HFF-Myc (cell line): Measurements from ENCODE around the gene SHROOM1.

Source experiments
- DNase-seq: peaks from one replicate; pipeline ENCODE4 v3.0.0-alpha.2; 2011; ENCODE audit warnings: low read depth; ENCODE audit errors: extremely low read depth
- H3K4me3 ChIP-seq: replicated peaks from 2 replicates; pipeline ENCODE4 v1.5.1; 2011; ENCODE audit warnings: low read depth, mild to moderate bottlenecking, control low read depth, low read length
- TF ChIP-seq, protein P1 (sequence below): IDR thresholded peaks from 2 replicates; pipeline ENCODE4 v1.5.1; 2012; ENCODE audit warnings: mild to moderate bottlenecking, low read depth, low read length, control low read depth; ENCODE audit errors: missing control alignments

The SHROOM1 gene

DNA sequence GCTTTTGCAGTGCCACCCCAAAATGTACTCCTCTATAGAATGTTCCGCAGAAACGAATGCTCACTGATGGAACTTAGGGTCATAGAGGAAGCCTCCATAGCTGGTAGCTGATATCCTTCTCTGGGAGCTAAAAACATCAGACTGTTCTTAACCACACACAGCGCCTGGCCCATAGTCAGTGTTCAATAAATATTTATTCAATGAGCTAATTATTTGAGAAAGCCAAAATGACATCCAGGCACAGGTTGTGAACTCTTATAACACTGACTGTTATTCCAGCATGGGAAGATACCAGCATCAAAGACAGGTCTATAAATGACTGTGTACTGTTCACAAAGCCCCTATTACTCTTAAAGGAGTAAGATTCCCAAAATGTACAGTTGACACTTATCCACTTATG, 22.9 kb upstream of the SHROOM1 start:
- TF ChIP-seq, protein P1, sequence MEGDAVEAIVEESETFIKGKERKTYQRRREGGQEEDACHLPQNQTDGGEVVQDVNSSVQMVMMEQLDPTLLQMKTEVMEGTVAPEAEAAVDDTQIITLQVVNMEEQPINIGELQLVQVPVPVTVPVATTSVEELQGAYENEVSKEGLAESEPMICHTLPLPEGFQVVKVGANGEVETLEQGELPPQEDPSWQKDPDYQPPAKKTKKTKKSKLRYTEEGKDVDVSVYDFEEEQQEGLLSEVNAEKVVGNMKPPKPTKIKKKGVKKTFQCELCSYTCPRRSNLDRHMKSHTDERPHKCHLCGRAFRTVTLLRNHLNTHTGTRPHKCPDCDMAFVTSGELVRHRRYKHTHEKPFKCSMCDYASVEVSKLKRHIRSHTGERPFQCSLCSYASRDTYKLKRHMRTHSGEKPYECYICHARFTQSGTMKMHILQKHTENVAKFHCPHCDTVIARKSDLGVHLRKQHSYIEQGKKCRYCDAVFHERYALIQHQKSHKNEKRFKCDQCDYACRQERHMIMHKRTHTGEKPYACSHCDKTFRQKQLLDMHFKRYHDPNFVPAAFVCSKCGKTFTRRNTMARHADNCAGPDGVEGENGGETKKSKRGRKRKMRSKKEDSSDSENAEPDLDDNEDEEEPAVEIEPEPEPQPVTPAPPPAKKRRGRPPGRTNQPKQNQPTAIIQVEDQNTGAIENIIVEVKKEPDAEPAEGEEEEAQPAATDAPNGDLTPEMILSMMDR: no peak
- DNase-seq: no peak
- no peak overlapping the region for H3K4me3 ChIP-seq

DNA sequence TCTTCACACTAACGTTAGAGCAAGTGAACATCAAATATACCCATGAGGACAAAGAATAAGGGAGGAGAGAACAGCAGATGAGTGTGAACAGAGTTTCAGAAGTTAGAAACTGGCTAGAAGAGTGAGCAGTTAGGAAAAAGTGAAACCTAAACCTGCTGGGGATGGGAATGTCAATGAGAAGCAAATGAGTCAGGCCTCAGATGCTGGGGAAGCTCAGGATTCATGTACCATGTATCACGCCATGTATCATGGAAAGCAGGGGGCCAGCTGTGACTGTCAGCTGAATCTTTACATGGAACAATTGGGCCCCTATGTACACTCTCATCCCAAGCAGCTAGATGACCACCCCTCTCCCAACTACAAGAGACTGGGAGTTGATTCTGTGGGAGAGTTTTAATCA, 19.6 kb upstream of the SHROOM1 start:
- no peak overlapping the region for H3K4me3 ChIP-seq
- DNase-seq: no peak
- TF ChIP-seq, protein P1: no peak

DNA sequence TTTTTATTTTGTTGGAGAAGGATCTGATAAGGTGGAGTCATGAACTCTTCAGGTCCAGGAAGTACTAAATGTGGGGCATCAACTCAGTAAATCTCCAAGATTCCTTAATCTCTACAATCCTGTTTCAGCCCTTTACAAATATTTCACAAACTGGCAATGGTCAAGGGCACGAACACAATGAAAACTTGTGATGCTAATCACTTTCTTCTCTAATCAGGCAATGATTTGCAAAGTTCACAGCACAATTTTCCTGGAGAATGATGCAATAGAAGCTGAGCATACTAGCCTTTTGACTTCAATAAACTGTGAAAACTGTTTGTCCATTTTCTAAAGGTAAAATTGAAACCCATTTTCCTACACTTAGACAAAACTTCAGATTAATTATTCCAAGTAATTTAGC, 18.9 kb upstream of the SHROOM1 start:
- no peak for DNase-seq
- TF ChIP-seq, protein P1: no peak
- H3K4me3 ChIP-seq: no peak overlapping the region

DNA sequence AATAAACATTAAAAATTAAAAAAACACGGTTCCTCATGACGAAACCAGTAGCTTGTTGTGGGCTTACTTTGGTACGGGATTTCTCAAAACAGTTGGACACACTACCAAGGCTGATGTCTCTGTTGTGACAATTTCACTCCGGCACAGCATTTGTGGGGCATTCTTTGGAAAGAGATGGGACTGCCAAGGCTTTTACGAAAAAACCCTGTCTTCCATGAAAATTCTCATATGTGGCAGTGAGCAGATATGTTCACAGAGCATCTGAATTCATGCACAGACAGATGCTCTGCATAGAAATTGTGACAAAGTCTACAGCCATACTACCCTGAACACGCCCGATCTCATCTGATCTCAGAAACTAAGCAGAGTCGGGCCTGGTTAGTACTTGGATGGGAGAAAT, 17.8 kb upstream of the SHROOM1 start:
- TF ChIP-seq, protein P1: no peak

DNA sequence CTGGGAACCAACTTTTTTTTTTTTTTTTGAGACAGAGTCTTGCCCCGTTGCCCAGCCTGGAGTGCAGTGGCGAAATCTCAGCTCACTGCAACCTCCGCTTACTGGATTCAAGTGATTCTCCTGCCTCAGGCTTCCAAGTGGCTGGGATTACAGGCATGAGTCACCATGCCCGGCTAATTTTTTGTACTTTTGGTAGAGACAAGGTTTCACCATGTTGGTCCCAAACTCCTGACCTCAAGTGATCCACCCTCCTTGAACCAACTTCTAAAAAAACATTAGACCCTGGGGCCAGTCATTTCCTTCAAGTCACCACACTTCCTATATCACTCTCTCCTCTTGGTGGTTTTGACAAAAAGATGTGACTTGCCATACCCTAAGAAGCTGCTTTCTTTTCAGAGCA, 10.9 kb upstream of the SHROOM1 start:
- TF ChIP-seq, protein P1: no peak
- no peak overlapping the region for H3K4me3 ChIP-seq
- no peak for DNase-seq

More for the DNA sequence above, 17.8 kb upstream of the SHROOM1 start:
- no peak overlapping the region for H3K4me3 ChIP-seq
- DNase-seq: no peak

DNA sequence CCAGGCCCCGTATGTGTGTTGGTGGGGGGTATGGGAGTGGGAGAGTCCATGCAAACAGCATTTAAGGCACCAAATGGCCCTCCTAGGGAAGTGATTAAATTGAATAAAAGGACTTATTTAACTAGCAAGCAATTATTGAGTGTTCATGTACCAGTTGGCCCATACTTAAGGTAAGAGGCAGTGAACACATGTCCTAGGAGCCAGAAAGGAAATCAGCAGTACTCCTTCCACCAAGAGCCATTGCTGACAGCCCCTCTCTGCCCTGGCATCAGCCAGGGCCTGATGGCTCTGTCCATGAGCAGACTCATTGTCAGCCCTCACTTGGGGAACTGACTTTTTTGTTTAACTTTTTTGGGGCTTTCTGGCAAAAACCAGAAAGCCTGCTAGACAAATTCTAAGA, 10.4 kb upstream of the SHROOM1 start:
- TF ChIP-seq, protein P1: no peak
- DNase-seq: no peak
- no peak overlapping the region for H3K4me3 ChIP-seq

DNA sequence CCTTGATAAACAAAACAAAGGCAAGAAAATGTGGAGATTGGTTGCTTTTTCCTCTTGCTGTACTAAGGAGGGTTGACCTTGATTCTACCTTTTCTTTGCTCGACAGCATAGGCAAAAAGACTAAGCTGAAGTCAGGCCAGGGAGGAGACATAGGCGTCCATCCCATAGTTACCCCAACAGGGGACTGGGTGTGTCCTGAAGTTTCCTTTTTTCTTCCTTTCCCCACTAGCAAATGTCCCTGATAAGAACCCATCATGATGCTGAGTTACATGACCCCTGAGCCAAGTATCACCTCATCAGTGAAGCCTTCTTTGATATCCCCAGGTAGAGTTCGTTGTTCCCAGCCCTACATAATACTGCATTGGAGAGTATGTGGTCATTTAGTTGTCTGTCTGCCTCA, 9.9 kb upstream of the SHROOM1 start:
- DNase-seq: no peak
- H3K4me3 ChIP-seq: no peak overlapping the region
- TF ChIP-seq, protein P1: no peak
